NB4 (cell line): ENCODE results near the gene MGAT5B.

Source experiments
- CTCF ChIP-seq: IDR thresholded peaks from one replicate; pipeline ENCODE4 v1.5.1; 2012; ENCODE audit warnings: low read depth, low read length
- MAX ChIP-seq: IDR thresholded peaks from 2 replicates; pipeline ENCODE4 v1.6.1; 2011; ENCODE audit warnings: low read depth, low read length

- TF ChIP-seq MAX: no peak
- TF ChIP-seq CTCF: no peak
Observed at GRCh38 chr17:76967762-76968161, 99.6 kb downstream of the MGAT5B start.
